HEK293 (cell line): ENCODE data around the gene MAGI1.

Experiments used
- CTCF ChIA-PET: fragments of 350-600 bp; formaldehyde crosslinking; extraction: SDS; loops from one replicate; lab custom pipeline; 2021; ENCODE audit warnings: antibody characterized with exemption; lab: Yijun Ruan, JAX
- POLR2A ChIA-PET: fragments of 300-600 bp; formaldehyde crosslinking; extraction: SDS; loops from one replicate; lab custom pipeline; 2020; ENCODE audit warnings: antibody characterized with exemption, inconsistent platforms; lab: Yijun Ruan, JAX
- H3K27ac ChIP-seq: fragments of 200-500 bp; sonication (Bioruptor generic); 2 replicates; pipeline ENCODE4 v1.5.1; 2014; ENCODE audit warnings: low read depth, low read length, control low read depth, inconsistent platforms; ENCODE audit errors: extremely low read depth
- H3K36me3 ChIP-seq, 2 experiments: fragments of 200-500 bp in 1 of 2; sonication (Bioruptor generic) in 1 of 2; 1 replicate in 1 of 2; 2 replicates in 1 of 2; pipeline ENCODE4 v1.5.1; 2014 to 2017; ENCODE audit warnings: inconsistent platforms in 2 of 2, low read length in 2 of 2; ENCODE audit not compliant: control insufficient read depth in 2 of 2, insufficient read depth in 1 of 2
- H3K4me1 ChIP-seq: fragments of 200-500 bp; sonication (Bioruptor generic); 2 replicates; pipeline ENCODE4 v1.5.1; 2014; ENCODE audit warnings: mild to moderate bottlenecking, low read length, inconsistent platforms; ENCODE audit not compliant: control insufficient read depth, insufficient read depth
- H3K4me3 ChIP-seq: 2 replicates; pipeline ENCODE4 v1.5.1; 2011; ENCODE audit warnings: low read depth, mild to moderate bottlenecking, control low read depth, low read length, moderate library complexity
- H3K9me3 ChIP-seq: fragments of 200-500 bp; sonication (Bioruptor generic); 2 replicates; pipeline ENCODE4 v1.5.1; 2014; ENCODE audit warnings: low read depth, low read length, inconsistent platforms; ENCODE audit not compliant: control insufficient read depth, insufficient read depth
- BCL6B ChIP-seq: fragments of 450-650 bp; formaldehyde crosslinking; IDR thresholded peaks from 2 replicates; pipeline ENCODE4 v1.5.1; 2017; ENCODE audit warnings: missing biosample characterization, missing genetic modification characterization
- HOXC10 ChIP-seq: sonication (generic); formaldehyde crosslinking; IDR thresholded peaks from 2 replicates; pipeline ENCODE4 v1.8.1; 2023; ENCODE audit warnings: mild to moderate bottlenecking, missing genetic modification reagents
- KLF8 ChIP-seq: fragments of 450-650 bp; formaldehyde crosslinking; IDR thresholded peaks from 2 replicates; pipeline ENCODE4 v1.5.1; 2016; ENCODE audit warnings: missing biosample characterization, missing genetic modification characterization
- TSHZ1 ChIP-seq: fragments of 450-650 bp; formaldehyde crosslinking; IDR thresholded peaks from 2 replicates; pipeline ENCODE4 v1.5.1; 2016; ENCODE audit warnings: missing biosample characterization, missing genetic modification characterization, borderline replicate concordance
- ZBTB1 ChIP-seq: fragments of 450-650 bp; formaldehyde crosslinking; IDR thresholded peaks from 2 replicates; pipeline ENCODE4 v1.5.1; 2016; ENCODE audit warnings: missing biosample characterization, missing genetic modification characterization
- ZBTB7A ChIP-seq: fragments of 450-650 bp; formaldehyde crosslinking; IDR thresholded peaks from 2 replicates; pipeline ENCODE4 v1.5.1; 2016; ENCODE audit warnings: low read depth, missing biosample characterization, missing genetic modification characterization
- ZNF121 ChIP-seq: fragments of 450-650 bp; formaldehyde crosslinking; IDR thresholded peaks from 2 replicates; pipeline ENCODE4 v1.5.1; 2016; ENCODE audit warnings: missing biosample characterization, missing genetic modification characterization
- ZNF24 ChIP-seq: fragments of 450-650 bp; formaldehyde crosslinking; IDR thresholded peaks from 2 replicates; pipeline ENCODE4 v1.5.1; 2016; ENCODE audit warnings: missing biosample characterization, missing genetic modification characterization
- ZNF266 ChIP-seq: fragments of 450-650 bp; formaldehyde crosslinking; IDR thresholded peaks from 2 replicates; pipeline ENCODE4 v1.5.1; 2016; ENCODE audit warnings: missing biosample characterization, missing genetic modification characterization, low read depth
- ZNF394 ChIP-seq: fragments of 450-650 bp; formaldehyde crosslinking; IDR thresholded peaks from 2 replicates; pipeline ENCODE4 v1.5.1; 2016; ENCODE audit warnings: missing biosample characterization, missing genetic modification characterization, mild to moderate bottlenecking, moderate library complexity, borderline replicate concordance
- ZNF529 ChIP-seq: fragments of 450-650 bp; formaldehyde crosslinking; IDR thresholded peaks from 2 replicates; pipeline ENCODE4 v1.5.1; 2017; ENCODE audit warnings: missing genetic modification characterization, missing biosample characterization; ENCODE audit not compliant: insufficient replicate concordance
- ZNF580 ChIP-seq: fragments of 450-650 bp; formaldehyde crosslinking; IDR thresholded peaks from 2 replicates; pipeline ENCODE4 v1.5.1; 2016; ENCODE audit warnings: missing biosample characterization, missing genetic modification characterization
- ZNF610 ChIP-seq: fragments of 450-650 bp; formaldehyde crosslinking; IDR thresholded peaks from 2 replicates; pipeline ENCODE4 v1.5.1; 2016; ENCODE audit warnings: missing biosample characterization, missing genetic modification characterization, borderline replicate concordance
- ZNF624 ChIP-seq: fragments of 450-650 bp; formaldehyde crosslinking; IDR thresholded peaks from 2 replicates; pipeline ENCODE4 v1.5.1; 2017; ENCODE audit warnings: missing biosample characterization, missing genetic modification characterization
- ZNF629 ChIP-seq: fragments of 450-650 bp; formaldehyde crosslinking; IDR thresholded peaks from 2 replicates; pipeline ENCODE4 v1.5.1; 2017; ENCODE audit warnings: missing biosample characterization, missing genetic modification characterization
- ZNF677 ChIP-seq: fragments of 450-650 bp; IDR thresholded peaks from 2 replicates; pipeline ENCODE4 v1.5.0; 2018; ENCODE audit warnings: missing biosample characterization, mild to moderate bottlenecking, missing genetic modification characterization, moderate library complexity
- ZNF747 ChIP-seq: fragments of 450-650 bp; formaldehyde crosslinking; IDR thresholded peaks from 2 replicates; pipeline ENCODE4 v1.5.1; 2016; ENCODE audit warnings: missing biosample characterization, missing genetic modification characterization
- TF ChIP-seq, protein P1 (sequence below): fragments of 450-650 bp; formaldehyde crosslinking; IDR thresholded peaks from 2 replicates; pipeline ENCODE4 v1.5.1; 2016; ENCODE audit warnings: missing biosample characterization, missing genetic modification characterization, low read depth
- TF ChIP-seq, protein P2 (sequence below): fragments of 450-650 bp; formaldehyde crosslinking; IDR thresholded peaks from 2 replicates; pipeline ENCODE4 v1.5.1; 2016; ENCODE audit warnings: missing biosample characterization, missing genetic modification characterization

Gene MAGI1

GRCh38 chr3:65701516-65701915 is 337.2 kb downstream of the MAGI1 start:
- Histone ChIP-seq H3K27ac (no peak overlapping the region), H3K9me3 (no peaks in the 10 kb centered on the region)
- TF ChIP-seq TSHZ1 (tag by site-specific recombination), result no peak
- no peak for TF ChIP-seq ZNF610 (tag by site-specific recombination)
- TF ChIP-seq, protein P1, sequence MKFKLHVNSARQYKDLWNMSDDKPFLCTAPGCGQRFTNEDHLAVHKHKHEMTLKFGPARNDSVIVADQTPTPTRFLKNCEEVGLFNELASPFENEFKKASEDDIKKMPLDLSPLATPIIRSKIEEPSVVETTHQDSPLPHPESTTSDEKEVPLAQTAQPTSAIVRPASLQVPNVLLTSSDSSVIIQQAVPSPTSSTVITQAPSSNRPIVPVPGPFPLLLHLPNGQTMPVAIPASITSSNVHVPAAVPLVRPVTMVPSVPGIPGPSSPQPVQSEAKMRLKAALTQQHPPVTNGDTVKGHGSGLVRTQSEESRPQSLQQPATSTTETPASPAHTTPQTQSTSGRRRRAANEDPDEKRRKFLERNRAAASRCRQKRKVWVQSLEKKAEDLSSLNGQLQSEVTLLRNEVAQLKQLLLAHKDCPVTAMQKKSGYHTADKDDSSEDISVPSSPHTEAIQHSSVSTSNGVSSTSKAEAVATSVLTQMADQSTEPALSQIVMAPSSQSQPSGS (tag by site-specific recombination), result no peak
- TF ChIP-seq ZNF580 (tag by site-specific recombination), result no peak
- TF ChIP-seq ZNF529 (tag by site-specific recombination), result no peak
- TF ChIP-seq KLF8 (tag by site-specific recombination), result no peak
- TF ChIP-seq ZNF629 (tag by site-specific recombination), result no peak
- no peak for TF ChIP-seq ZNF747 (tag by site-specific recombination)
- TF ChIP-seq ZNF266, result no peak
- no peak for TF ChIP-seq HOXC10 (CRISPR knock-in tag)
- TF ChIP-seq BCL6B, result no peak
- no peak for TF ChIP-seq ZNF624 (tag by site-specific recombination)
- TF ChIP-seq ZBTB1 (tag by site-specific recombination), result no peak
- TF ChIP-seq ZNF677 (tag by site-specific recombination), result no peak
- TF ChIP-seq, protein P2, sequence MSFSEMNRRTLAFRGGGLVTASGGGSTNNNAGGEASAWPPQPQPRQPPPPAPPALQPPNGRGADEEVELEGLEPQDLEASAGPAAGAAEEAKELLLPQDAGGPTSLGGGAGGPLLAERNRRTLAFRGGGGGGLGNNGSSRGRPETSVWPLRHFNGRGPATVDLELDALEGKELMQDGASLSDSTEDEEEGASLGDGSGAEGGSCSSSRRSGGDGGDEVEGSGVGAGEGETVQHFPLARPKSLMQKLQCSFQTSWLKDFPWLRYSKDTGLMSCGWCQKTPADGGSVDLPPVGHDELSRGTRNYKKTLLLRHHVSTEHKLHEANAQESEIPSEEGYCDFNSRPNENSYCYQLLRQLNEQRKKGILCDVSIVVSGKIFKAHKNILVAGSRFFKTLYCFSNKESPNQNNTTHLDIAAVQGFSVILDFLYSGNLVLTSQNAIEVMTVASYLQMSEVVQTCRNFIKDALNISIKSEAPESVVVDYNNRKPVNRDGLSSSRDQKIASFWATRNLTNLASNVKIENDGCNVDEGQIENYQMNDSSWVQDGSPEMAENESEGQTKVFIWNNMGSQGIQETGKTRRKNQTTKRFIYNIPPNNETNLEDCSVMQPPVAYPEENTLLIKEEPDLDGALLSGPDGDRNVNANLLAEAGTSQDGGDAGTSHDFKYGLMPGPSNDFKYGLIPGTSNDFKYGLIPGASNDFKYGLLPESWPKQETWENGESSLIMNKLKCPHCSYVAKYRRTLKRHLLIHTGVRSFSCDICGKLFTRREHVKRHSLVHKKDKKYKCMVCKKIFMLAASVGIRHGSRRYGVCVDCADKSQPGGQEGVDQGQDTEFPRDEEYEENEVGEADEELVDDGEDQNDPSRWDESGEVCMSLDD, result no peak
- no peak for TF ChIP-seq ZNF394 (tag by site-specific recombination)
- no peak for TF ChIP-seq ZNF24 (tag by site-specific recombination)
- TF ChIP-seq ZNF121 (tag by site-specific recombination), result no peak
- no peak for TF ChIP-seq ZBTB7A (tag by site-specific recombination)
- TF ChIP-seq, all 188 proteins: peak for 0
- H3K4me1 ChIP-seq, result no peaks in the 10 kb centered on the region
- no peak overlapping the region for H3K4me3 ChIP-seq
- ChIA-PET CTCF (interaction anchor here (1.0 kb wide), 1 partner anchor 29 kb away, joined by 3 read pairs; no protein-coding TSS in a partner anchor), POLR2A (no interaction called here)
- no peaks in the 10 kb centered on the region for H3K36me3 ChIP-seq
